ENCODE data around the gene CTAG1A.
A peak's percentile ranks its signal among the peaks of the same experiment; 100 is the strongest.
"Not testable (repeated sequence)": the region's sequence is repeated elsewhere in the genome, so short reads cannot be mapped to it uniquely, and the experiment has no call there.

Gene CTAG1A

GRCh38 chrX:154573061-154573460 lies 11.9 kb upstream of the CTAG1A start:
- not testable (repeated sequence) for DNase-seq (ENCODE audit: low spot score)

GRCh38 chrX:154575076-154575475 lies 9.9 kb upstream of the CTAG1A start:
- not testable (repeated sequence) for DNase-seq (ENCODE audit: low spot score)

GRCh38 chrX:154582994-154583393 lies 1.9 kb upstream of the CTAG1A start:
- not testable (repeated sequence) for DNase-seq (ENCODE audit: low spot score)

GRCh38 chrX:154590415-154590814 lies 5.5 kb downstream of the CTAG1A start:
- not testable (repeated sequence) for DNase-seq (ENCODE audit: low spot score)

- no peak for DNase-seq (ENCODE audit: low spot score)
Measured at GRCh38 chrX:154592505-154592904, 7.6 kb downstream of the CTAG1A start.

- DNase-seq (ENCODE audit: low spot score): no peak
Measured at GRCh38 chrX:154593201-154593600, 8.3 kb downstream of the CTAG1A start.

- no peak for DNase-seq (ENCODE audit: low spot score)
Measured at GRCh38 chrX:154594491-154594890, 9.6 kb downstream of the CTAG1A start.

- no peak for DNase-seq (ENCODE audit: low spot score)
Measured at GRCh38 chrX:154595559-154596249, 10.8 kb downstream of the CTAG1A start.

- DNase-seq (ENCODE audit: low spot score): peak; percentile 72
Measured at GRCh38 chrX:154596290-154596929, 11.5 kb downstream of the CTAG1A start.

GRCh38 chrX:154597221-154597620 lies 12.3 kb downstream of the CTAG1A start:
- no peak for DNase-seq (ENCODE audit: low spot score)

- no peak for DNase-seq (ENCODE audit: low spot score)
Measured at GRCh38 chrX:154598656-154599055, 13.7 kb downstream of the CTAG1A start.

- DNase-seq (ENCODE audit: low spot score): no peak
Measured at GRCh38 chrX:154599531-154599930, 14.6 kb downstream of the CTAG1A start.

GRCh38 chrX:154600759-154601374 lies 15.9 kb downstream of the CTAG1A start:
- DNase-seq (ENCODE audit: low spot score): no peak

GRCh38 chrX:154602226-154602625 lies 17.3 kb downstream of the CTAG1A start:
- DNase-seq (ENCODE audit: low spot score): no peak

- DNase-seq (ENCODE audit: low spot score): no peak
Measured at GRCh38 chrX:154602766-154603437, 18.0 kb downstream of the CTAG1A start.

GRCh38 chrX:154603438-154604430 lies 18.8 kb downstream of the CTAG1A start:
- DNase-seq (ENCODE audit: low spot score): no peak

- DNase-seq (ENCODE audit: low spot score): no peak
Measured at GRCh38 chrX:154605566-154605965, 20.6 kb downstream of the CTAG1A start.

GRCh38 chrX:154607370-154607769 lies 22.4 kb downstream of the CTAG1A start:
- no peak for DNase-seq (ENCODE audit: low spot score)

- DNase-seq (ENCODE audit: low spot score): not testable (repeated sequence)
Measured at GRCh38 chrX:154607976-154608375, 23.0 kb downstream of the CTAG1A start.

GRCh38 chrX:154608823-154609222 lies 23.9 kb downstream of the CTAG1A start:
- DNase-seq (ENCODE audit: low spot score): not testable (repeated sequence)

- not testable (repeated sequence) for DNase-seq (ENCODE audit: low spot score)
Measured at GRCh38 chrX:154611146-154611545, 26.2 kb downstream of the CTAG1A start.
